Stimulated activated naive CD4-positive, alpha-beta T cell treated with Interleukin-2 at 50 U/mL for 16 hours (primary cell): ENCODE data around the gene CCDC12.
"Not testable (repeated sequence)": the region's sequence is repeated elsewhere in the genome, so short reads cannot be mapped to it uniquely, and the experiment has no call there.

Experiments used
- DNase-seq: peaks from one replicate; lab custom pipeline; 2025; lab: John Stamatoyannopoulos, UW

The CCDC12 gene

GRCh38 chr3:46978985-46979944 is 2.7 kb upstream of the CCDC12 start, which contains the start of gene NBEAL2:
NBEAL2 (plus strand) TSS chr3:46979666; CDS start chr3:46979862, 196 bp downstream.
- peak; percentile 97 for DNase-seq

DNA sequence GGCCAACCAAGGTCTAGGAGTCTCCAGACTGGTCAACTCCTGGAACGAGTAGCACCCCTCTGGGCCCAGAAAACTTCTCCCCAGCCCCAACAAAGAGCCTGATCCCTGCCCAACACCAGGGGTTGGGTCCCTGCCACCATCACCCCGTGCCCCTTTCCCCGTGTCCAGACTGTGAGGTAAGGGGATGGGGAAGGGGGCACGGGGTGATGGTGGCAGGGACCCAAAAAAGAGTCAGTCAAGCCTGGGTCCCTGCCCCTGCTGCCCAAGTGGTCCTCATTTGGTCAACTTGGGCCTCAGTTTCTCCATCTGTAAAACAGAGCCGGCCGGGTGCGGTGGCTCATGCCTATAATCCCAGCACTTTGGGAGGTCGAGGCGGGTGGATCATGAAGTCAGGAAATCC is 1.8 kb upstream of the CCDC12 start:
- DNase-seq, result no peak

- DNase-seq, result no peak
Observed at GRCh38 chr3:46977811-46978195, 1.3 kb upstream of the CCDC12 start.

- DNase-seq, result no peak
Observed at GRCh38 chr3:46974421-46975171, 1.9 kb downstream of the CCDC12 start.

DNA sequence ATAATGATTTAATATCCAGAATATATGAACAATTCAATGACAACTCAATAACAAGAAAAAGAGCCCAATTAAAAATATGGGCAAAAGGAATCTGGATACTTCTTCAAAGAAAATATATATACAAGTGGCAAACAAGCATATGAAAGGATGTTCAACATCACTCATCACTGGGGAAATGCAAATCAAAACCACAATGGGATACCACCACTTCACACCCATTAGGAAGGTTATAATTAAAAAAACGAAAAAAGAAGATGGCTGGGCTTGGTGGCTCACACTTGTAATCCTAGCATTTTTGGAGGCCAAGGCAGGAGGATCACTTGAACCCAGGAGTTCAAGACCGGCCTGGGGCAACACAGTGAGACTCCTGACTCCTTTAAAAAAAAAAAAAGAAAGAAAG is 4.1 kb downstream of the CCDC12 start:
- DNase-seq, result no peak

GRCh38 chr3:46971742-46972141 is 4.8 kb downstream of the CCDC12 start:
- DNase-seq, result no peak

DNA sequence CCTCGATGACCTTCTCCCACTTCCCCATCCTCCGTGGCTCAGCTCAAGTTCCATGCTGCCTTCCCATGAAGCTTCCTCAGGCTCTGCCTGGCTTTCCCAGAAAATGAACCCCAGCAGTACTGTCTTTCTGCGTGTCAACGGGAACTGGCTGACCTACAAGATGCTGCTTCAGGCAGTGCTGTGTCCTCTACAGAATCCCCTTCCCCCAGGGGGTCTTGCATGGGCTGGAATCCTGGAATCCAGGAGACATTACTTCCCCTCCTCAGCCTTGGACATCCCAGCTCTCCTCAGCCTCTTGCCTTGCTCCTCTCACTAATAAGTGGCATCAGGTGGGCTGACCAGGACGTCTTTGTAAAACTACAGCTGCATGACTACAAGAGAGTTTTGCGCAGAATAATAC is 5.4 kb downstream of the CCDC12 start:
- no peak for DNase-seq

GRCh38 chr3:46970391-46971091 is 6.0 kb downstream of the CCDC12 start:
- no peak for DNase-seq

GRCh38 chr3:46968783-46969428 is 7.6 kb downstream of the CCDC12 start:
- no peak for DNase-seq

DNA sequence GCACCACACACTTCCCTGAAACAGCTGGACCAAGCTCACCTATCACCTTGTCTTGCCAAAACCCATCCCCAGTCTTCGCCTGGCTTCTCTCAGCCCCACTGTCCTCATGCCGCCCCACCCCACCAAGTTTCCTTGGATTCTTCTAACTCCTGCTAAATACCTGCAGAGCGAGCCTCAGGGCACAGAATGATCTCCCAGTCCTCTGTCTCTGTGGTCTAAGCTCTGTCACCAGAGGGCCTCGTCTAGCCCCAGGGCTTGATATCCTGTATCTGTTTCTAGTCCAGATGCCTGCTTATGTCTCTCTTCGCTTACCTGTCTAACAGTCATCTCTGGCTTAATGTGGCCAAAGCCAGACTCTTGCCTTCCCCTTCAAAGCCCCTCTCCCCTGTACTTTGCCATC is 9.7 kb downstream of the CCDC12 start:
- no peak for DNase-seq

- no peak for DNase-seq
Observed at GRCh38 chr3:46965151-46965550, 11.4 kb downstream of the CCDC12 start.

- DNase-seq, result not testable (repeated sequence)
Observed at GRCh38 chr3:46964038-46964590, 12.4 kb downstream of the CCDC12 start.

- no peak for DNase-seq
Observed at GRCh38 chr3:46962990-46963389, 13.6 kb downstream of the CCDC12 start.

DNA sequence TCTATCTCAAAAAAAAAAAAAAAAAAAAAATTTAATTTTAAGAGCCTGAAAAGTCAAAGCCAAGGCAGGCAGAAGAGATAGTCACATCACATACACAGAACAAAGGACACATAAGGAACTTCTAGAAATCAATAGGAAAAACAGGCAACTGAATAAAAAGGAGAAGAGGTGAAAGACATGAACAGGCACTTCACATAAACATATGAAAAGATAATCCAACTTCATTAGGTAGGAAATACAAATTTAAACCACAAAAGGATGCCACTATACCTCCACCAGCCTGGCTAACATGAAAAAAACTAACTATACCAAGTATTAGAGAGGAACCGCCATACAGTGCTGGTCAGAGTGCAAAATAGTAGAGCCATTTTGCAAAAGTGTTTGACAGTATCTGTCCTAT is 14.1 kb downstream of the CCDC12 start:
- no peak for DNase-seq

DNA sequence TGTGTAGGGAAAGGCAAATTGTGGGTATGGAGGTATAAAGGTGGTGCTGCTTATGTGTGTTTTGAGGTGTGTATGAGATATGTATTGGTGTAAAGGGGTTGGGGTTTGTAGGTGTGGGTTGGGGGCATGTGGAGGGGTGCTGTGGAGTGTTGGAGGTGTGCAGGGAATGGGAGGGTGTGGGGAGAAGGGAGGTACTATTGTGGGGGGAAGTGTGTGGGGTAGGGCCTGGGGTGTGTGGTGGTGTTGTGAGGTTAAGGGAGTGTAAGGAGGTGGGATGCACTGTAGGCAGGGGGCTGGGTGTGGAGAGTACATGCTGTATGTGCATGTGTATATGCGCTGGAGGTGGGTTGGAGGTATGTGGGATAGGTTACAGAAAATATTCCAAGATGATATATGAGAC is 15.7 kb downstream of the CCDC12 start:
- DNase-seq, result no peak

- DNase-seq, result no peak
Observed at GRCh38 chr3:46960081-46960701, 16.4 kb downstream of the CCDC12 start.

GRCh38 chr3:46959161-46959511 is 17.4 kb downstream of the CCDC12 start:
- DNase-seq, result peak; percentile 52

DNA sequence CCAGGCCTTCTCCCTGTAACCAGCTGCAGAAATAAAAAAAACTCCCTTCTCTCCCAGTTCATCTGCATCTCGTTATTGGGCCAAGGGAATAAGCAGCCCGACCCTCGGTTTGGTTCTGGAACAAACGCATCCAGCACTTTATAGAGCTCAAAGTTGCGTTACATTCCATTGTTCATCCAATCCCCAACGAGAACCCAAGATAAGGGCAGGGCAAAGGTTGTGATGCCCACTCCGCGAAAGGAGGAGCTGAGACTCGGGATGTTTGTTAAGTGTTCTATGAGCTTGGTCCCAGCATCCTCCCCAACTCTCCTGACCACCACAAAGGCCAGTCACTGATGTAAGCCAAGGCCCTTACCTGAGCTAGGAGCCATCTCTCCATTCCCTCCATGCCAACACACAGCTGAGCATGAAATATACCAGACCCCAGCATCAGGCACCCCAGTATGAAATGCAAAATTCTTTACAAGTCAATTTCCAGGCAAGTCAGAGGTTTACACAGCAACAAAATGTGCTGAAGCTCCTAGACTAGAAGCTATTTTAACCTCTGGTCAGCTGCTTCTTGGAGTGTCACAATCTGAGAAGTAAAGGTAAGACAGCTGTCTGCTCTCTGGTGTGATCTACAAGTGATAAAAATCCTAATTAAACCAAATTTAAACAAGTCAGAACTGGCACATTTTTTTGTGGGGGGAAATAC is 17.9 kb downstream of the CCDC12 start:
- DNase-seq, result no peak

- no peak for DNase-seq
Observed at GRCh38 chr3:46957092-46957820, 19.3 kb downstream of the CCDC12 start.

- no peak for DNase-seq
Observed at GRCh38 chr3:46955801-46956259, 20.7 kb downstream of the CCDC12 start.
